HG03439 (cell line): Measurements from ENCODE around the gene ANXA11.

ENCODE experiments used
- ATAC-seq: cut with Tn5 transposase; IDR thresholded peaks from one replicate; pipeline ENCODE4 v1.9.1; 2021; ENCODE audit warnings: mild to moderate bottlenecking, moderate library complexity; ENCODE audit not compliant: unreplicated experiment

ANXA11 gene

GRCh38 chr10:80108576-80109239 lies 96.6 kb downstream of the ANXA11 start:
- ATAC-seq, result no peak

- ATAC-seq, result peak; percentile 82
Measured at GRCh38 chr10:80104066-80104926, 101.0 kb downstream of the ANXA11 start.
